CMK (cell line): ENCODE results near the gene FERMT1.

Experiments
- DNase-seq: peaks from one replicate; pipeline ENCODE4 v3.0.0-alpha.2; 2010; ENCODE audit warnings: low read depth

FERMT1 gene, protein sequence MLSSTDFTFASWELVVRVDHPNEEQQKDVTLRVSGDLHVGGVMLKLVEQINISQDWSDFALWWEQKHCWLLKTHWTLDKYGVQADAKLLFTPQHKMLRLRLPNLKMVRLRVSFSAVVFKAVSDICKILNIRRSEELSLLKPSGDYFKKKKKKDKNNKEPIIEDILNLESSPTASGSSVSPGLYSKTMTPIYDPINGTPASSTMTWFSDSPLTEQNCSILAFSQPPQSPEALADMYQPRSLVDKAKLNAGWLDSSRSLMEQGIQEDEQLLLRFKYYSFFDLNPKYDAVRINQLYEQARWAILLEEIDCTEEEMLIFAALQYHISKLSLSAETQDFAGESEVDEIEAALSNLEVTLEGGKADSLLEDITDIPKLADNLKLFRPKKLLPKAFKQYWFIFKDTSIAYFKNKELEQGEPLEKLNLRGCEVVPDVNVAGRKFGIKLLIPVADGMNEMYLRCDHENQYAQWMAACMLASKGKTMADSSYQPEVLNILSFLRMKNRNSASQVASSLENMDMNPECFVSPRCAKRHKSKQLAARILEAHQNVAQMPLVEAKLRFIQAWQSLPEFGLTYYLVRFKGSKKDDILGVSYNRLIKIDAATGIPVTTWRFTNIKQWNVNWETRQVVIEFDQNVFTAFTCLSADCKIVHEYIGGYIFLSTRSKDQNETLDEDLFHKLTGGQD

DNA sequence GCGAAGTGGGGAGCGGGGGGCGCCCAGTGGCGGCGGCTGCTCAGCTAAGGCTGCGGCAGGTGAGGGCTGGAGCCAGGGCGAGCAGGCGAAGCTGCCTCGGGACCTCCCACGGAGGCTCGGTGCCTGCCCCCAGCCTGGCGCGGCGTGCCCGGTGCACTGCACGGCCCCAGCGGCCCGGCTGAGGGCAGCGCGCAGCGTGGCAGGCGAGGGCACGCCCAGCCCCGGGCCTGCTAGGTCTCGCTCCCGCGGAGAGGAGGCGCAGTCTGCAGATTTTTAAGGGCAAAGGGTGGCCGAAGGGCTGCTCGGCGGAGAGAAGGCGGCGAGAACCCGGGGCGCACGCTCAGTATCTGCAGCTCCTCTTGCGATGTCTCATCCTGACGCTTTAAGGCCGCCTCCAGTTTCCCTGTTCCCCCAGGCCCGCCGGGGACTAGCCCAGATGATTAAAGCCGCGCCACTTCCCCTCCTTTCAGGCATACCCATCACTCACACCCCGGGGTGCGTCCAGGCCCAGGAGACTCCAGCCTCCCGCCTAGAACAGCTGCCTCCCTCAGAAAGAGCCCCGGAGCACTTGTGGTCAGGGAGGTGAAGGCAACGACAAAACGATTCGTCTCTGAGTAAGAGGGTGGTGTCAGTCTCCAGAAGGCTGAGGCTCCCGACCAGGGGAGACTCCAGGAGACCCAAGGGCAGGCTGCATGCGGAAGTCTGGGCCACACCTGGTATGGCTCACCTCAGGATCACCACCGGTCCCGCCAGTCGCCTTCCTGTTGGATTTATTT is at the start of gene FERMT1:
FERMT1 (minus strand) TSS at position 158 of the 776 bp plus-strand sequence. CDS start 3,476 bp downstream, outside the sequence.
- DNase-seq: peak; percentile 49

- no peak for DNase-seq
These were observed 46.4 kb upstream of the FERMT1 start for GRCh38 chr20:6169251-6169650.

DNA sequence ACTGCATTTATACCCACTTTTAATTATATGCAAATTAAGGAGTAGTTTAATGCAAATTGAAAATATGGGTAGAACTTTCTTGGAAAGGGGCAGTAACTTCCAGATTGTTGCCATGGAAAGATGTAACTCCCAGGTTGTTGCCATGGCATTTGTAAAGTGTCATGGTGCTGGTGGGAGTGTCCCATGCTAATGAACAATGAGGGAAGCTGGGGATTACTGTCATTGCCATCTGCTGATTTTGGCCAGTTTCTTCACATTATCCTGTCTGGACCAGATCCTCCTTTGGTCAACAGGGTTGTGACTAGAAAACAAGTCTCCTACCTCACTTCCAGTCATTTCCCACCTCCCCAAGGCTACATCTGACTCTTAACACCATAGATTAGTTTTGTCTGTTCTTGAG is 45.4 kb upstream of the FERMT1 start:
- no peak for DNase-seq

- no peak for DNase-seq
These were observed 42.5 kb upstream of the FERMT1 start for GRCh38 chr20:6165346-6165745.

GRCh38 chr20:6164421-6165341 is 41.9 kb upstream of the FERMT1 start:
- DNase-seq: no peak

DNA sequence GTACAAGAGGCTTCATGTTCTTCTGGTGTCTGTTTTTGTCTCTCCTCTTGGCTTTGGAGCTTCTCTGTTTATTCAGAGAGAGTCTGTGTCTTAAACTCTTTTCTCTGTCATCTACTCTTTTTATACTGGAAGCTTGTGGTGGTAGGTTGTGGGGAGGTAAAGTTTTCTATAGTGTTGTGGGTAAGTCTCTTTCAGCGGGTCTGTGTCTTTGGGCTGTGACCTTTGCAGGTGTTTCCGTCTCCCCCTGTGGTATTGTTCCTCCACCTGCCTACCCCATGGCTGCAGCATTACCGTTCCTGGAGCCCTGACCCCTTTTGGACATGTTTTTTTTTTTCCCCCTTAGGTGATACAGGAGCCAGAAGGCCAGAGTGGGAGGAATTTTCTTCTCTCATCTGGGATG is 37.9 kb upstream of the FERMT1 start:
- DNase-seq: no peak

GRCh38 chr20:6157345-6157744 is 34.5 kb upstream of the FERMT1 start:
- no peak for DNase-seq

GRCh38 chr20:6152777-6153176 is 29.9 kb upstream of the FERMT1 start:
- no peak for DNase-seq

- DNase-seq: no peak
These were observed 25.2 kb upstream of the FERMT1 start for GRCh38 chr20:6148073-6148472.

DNA sequence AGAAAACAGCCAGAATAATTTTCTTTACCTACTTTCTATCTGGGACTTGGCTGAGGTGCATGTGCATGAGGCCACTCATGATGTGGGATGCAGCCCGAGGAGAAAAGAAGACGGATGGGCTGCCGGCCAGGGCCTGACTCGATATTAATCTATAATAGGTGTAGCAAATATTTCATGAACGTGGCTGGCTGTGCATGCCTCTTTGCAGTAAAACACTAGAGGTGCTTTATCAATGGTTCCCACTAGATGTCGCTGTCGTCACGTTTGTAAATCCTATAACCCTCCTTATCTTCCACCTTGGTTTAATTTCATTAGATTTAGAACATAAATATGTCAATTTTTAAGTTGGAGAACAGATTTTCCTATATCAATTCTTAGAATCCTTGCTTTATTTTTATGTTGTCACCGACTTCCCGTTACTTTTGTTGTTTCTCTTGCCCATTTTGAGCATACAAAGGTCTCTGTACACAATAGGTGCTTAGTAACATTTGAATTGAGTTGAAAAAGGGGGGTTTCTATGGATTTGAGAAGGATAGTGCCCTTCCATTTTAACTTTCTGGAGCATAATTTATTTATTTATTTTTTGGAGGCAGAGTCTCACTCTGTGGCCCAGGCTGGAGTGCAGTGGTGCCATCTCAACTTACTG is 19.6 kb upstream of the FERMT1 start:
- DNase-seq: peak; percentile 35

DNA sequence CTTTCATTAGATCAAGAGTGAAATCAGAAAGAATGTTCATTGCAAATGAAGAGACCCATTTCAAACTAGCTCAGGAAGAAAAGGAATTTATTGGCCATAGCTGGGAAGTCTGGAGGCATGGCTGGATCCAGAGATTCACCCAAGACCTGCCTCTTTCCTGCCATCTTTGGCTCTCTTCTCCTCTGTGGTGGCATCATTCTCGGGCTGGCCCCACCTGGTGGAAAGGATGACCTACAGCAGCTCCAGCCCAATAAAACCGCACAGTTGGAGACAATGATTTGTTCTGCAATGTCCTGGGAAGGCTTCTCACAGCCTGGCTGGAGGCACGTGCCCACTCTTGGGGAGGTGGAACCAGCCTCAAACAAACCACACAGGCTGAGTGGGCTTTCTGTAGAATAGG is 18.1 kb upstream of the FERMT1 start:
- DNase-seq: no peak

DNA sequence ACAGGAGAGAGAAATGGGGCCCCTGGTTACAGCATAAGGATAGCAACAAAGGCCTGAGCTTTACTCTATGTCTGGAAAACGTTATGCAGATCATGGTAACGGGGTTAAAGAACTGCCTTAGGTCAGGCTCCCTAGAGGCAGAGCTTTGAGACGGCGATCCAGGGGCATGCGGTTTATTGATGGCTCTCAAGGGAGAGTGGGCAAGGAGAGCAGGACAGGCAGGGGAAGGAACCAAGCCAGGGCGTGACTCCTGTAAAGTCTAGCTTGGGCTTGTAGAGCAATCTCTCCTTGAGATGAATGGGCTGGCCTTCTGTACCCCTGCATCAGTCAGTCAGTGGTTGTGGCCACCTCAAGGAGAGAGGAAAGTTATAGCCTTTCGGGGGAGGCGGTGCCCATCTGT is 12.5 kb upstream of the FERMT1 start:
- no peak for DNase-seq

- no peak for DNase-seq
These were observed 11.8 kb upstream of the FERMT1 start for GRCh38 chr20:6134592-6134991.

- DNase-seq: no peak
These were observed 7.2 kb upstream of the FERMT1 start for GRCh38 chr20:6130045-6130444.

GRCh38 chr20:6127825-6128224 is 5.0 kb upstream of the FERMT1 start:
- DNase-seq: no peak

DNA sequence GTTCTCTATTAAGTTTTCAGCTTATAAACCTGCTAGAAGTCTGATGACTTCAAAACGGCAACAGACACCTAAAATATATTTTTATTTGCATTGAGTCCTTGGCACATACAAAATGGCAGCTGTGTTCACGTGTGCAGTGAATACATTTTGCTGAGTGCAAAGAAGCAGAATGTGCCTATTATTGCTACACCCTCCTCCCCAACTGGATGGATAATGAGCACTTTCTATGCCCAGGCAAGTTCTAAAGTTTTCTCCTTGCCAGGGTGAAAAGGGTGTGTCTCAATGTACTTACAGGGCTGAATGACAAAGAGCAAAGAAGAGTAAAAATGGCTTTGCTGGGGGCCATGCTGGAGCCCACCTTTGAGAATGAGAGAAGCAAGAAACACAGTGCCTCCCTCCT is 4.0 kb upstream of the FERMT1 start:
- no peak for DNase-seq

- no peak for DNase-seq
These were observed 802 bp upstream of the FERMT1 start for GRCh38 chr20:6123649-6124014.

DNA sequence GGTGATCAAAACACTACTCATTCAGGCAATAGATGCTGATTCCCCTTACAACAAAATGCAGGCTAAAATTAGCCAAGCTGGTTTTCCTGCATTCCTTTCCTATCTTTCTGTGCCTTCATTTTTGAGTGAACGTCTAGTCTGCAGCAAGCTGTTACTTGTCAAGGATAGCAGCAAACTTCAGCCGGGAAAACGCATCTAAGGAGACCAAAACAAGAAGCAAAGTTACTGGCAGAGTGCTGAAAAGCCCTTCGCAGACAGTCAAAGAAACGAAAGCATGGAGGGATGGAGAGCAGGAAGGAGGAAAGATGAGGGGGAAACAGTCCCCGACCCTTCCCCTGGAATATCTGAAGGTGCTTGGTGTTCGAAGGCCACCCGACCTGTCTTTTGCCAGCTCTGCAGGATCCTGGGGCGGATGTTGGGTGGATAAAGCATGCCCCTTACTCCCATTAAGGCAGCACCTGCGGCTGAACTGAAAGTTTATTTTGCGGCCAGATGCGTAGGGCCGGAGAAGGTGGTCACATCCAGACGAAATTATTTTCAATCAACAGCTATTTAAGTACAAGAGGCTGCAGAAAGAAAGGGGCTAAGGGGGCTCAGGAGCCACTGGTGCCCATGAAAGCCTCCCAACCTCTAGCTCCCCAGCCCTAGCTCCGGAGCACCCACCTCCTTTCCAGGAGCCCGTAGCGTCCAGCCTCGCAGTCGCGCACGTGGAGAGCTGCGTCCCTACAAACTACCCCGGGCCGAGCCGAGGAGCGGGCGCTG is 538 bp downstream of the FERMT1 start:
- DNase-seq: no peak

GRCh38 chr20:6121504-6121903 is 1.3 kb downstream of the FERMT1 start:
- DNase-seq: no peak

- DNase-seq: no peak
These were observed 2.3 kb downstream of the FERMT1 start for GRCh38 chr20:6120491-6120988.
